ENCODE measurements around the gene GADD45G. TPM values are rescaled to one million over a fixed set of nuclear protein-coding genes. Genes with fewer than 3 reads are reported as not detected.

Gene GADD45G
- total and polyA plus RNA-seq, 2 of the 4 experiments (the other 2 are of a cell fraction), result 0.15 TPM; not detected in 1

- H3K27me3 ChIP-seq (ENCODE audit: control insufficient read depth, insufficient read depth, low read length), result peaks cover 4% of the 10 kb centered on the region
- H3K9me3 ChIP-seq (ENCODE audit: control insufficient read depth, insufficient read depth, low read length), result no peaks in the 10 kb centered on the region
- no peak for TF ChIP-seq MAZ (IDR thresholded peaks at IDR 0.05; ENCODE audit: borderline replicate concordance, low read depth, low read length)
- no peak for TF ChIP-seq RFX5 (IDR thresholded peaks at IDR 0.05; ENCODE audit: low read depth, low read length)
- no peak for TF ChIP-seq RCOR1 (IDR thresholded peaks at IDR 0.05; ENCODE audit: insufficient replicate concordance, low read length)
- TF ChIP-seq CHD1 (IDR thresholded peaks at IDR 0.05; ENCODE audit: low read depth, low read length), result no peak
- no peak for TF ChIP-seq USF2 (IDR thresholded peaks at IDR 0.05; ENCODE audit: low read depth, low read length)
- no peak for TF ChIP-seq POLR2A (IDR thresholded peaks at IDR 0.05; ENCODE audit: low read depth, low read length)
- H2BK20ac ChIP-seq (ENCODE audit: low read depth, low read length), result no peak overlapping the region
- in situ Hi-C loops (cut with MboI; ENCODE audit: low sequenced_read_pairs), result no loop called here
- no peak overlapping the region for H3K4me2 ChIP-seq (ENCODE audit: low read depth, low read length)
- no peak overlapping the region for H4K91ac ChIP-seq (ENCODE audit: insufficient read depth, low read depth, low read length)
- no peak overlapping the region for H3K14ac ChIP-seq (replicated peaks; ENCODE audit: low read depth, low read length)
- no peaks in the 10 kb centered on the region for H4K20me1 ChIP-seq (ENCODE audit: insufficient read depth, low read length)
- intact Hi-C loops (cut with micrococcal nuclease), result no loop called here
- 57% methylated on average over 2 of the region's 11 CpGs; no CpG with 5 or more reads in 1 of the 2 experiments for WGBS, 2 experiments (ENCODE audit: extremely low coverage in 2 of 2, insufficient read length in 1 of 2)
- ATAC-seq (ENCODE audit: low read depth) (no peak), DNase-seq (no peak)
- H3K23ac ChIP-seq (ENCODE audit: low read depth, low read length), result no peak overlapping the region
- H2BK5ac ChIP-seq (ENCODE audit: low read depth, low read length, poor library complexity, severe bottlenecking), result no peak overlapping the region
- H3K9ac ChIP-seq (ENCODE audit: low read depth, low read length), result no peak overlapping the region
- H2BK120ac ChIP-seq (ENCODE audit: low read depth, low read length), result no peak overlapping the region
- H3K27ac ChIP-seq (ENCODE audit: insufficient read depth, low read length), result no peak overlapping the region
- H4K8ac ChIP-seq (ENCODE audit: low read depth in 2 of 2, low read length in 2 of 2), result no peak overlapping the region
- H2AK9ac ChIP-seq (replicated peaks; ENCODE audit: low read depth, low read length, poor library complexity), result no peak overlapping the region
- BruUV-seq (replicated peaks), result no TSS peak
- no peaks in the 10 kb centered on the region for H3K9me1 ChIP-seq (ENCODE audit: insufficient read depth, low read length)
- H3K79me1 ChIP-seq (ENCODE audit: low read depth in 1 of 2, low read length in 2 of 2), result no peaks in the 10 kb centered on the region
- H3K36me3 ChIP-seq (ENCODE audit: control insufficient read depth, insufficient read depth, low read length), result no peaks in the 10 kb centered on the region
- no peak overlapping the region for H4K5ac ChIP-seq (ENCODE audit: low read depth, low read length)
- no peak overlapping the region for H3K4ac ChIP-seq (ENCODE audit: low read depth, low read length)
- no peak overlapping the region for H2BK15ac ChIP-seq (ENCODE audit: low read depth, low read length)
- H3K18ac ChIP-seq (ENCODE audit: low read depth, low read length), result no peak overlapping the region
- dilution Hi-C loops (cut with HindIII; ENCODE audit: low sequenced_read_pairs, unreplicated experiment), result no loop called here
- no peak overlapping the region for H3K56ac ChIP-seq (ENCODE audit: extremely low read depth, insufficient read depth, low read length)
- no peaks in the 10 kb centered on the region for H3K4me1 ChIP-seq (ENCODE audit: control insufficient read depth, insufficient read depth, low read length)
- no peak overlapping the region for H3K4me3 ChIP-seq (ENCODE audit: insufficient read depth, low read depth, low read length)
- H2AFZ ChIP-seq (replicated peaks; ENCODE audit: low read length, poor library complexity), result no peak overlapping the region
- no peak overlapping the region for H2AK5ac ChIP-seq (ENCODE audit: low read depth, low read length)
- ChIA-PET CTCF (no interaction called here), POLR2A (ENCODE audit: unreplicated experiment) (no interaction called here)
These were observed 43.6 kb downstream of the GADD45G start for GRCh38 chr9:89648247-89649000.
